GM12878 (cell line): ENCODE data around the gene ARHGAP26. TPM values are rescaled to one million over a fixed set of nuclear protein-coding genes. Genes with fewer than 3 reads are reported as not detected.

Experiments
- ASH2L ChIP-seq: fragments of 300-600, 200-600 bp; sonication (generic); IDR thresholded peaks from 2 replicates; pipeline ENCODE4 v1.6.1; 2017; ENCODE audit warnings: low read depth, mild to moderate bottlenecking, borderline replicate concordance
- BHLHE40 ChIP-seq, 2 experiments: fragments of 450-650 bp in 1 of 2; IDR thresholded peaks; 2 replicates each; pipeline ENCODE4 v1.6.1; 2011 to 2017; ENCODE audit warnings: low read depth in 2 of 2, borderline replicate concordance in 1 of 2, improper control_type of control experiment in 1 of 2, low read length in 1 of 2, mild to moderate bottlenecking in 1 of 2
- DPF2 ChIP-seq: fragments of 450-650 bp; IDR thresholded peaks from 2 replicates; pipeline ENCODE4 v1.6.1; 2017; ENCODE audit warnings: mild to moderate bottlenecking
- GABPA ChIP-seq: IDR thresholded peaks from 2 replicates; pipeline ENCODE4 v1.6.1; 2014; ENCODE audit warnings: antibody characterized with exemption, low read depth, mild to moderate bottlenecking, inconsistent platforms
- GATAD2B ChIP-seq: fragments of 450-650 bp; conservative IDR thresholded peaks from 2 replicates; pipeline ENCODE4 v1.6.1; 2017; ENCODE audit warnings: low read depth, mild to moderate bottlenecking, moderate library complexity
- HCFC1 ChIP-seq: fragments of 150-350 bp; IDR thresholded peaks from 2 replicates; pipeline ENCODE4 v1.6.1; 2014; ENCODE audit warnings: low read length
- IRF4 ChIP-seq: IDR thresholded peaks from 2 replicates; pipeline ENCODE4 v1.6.1; 2011; ENCODE audit warnings: low read depth, low read length
- MEF2B ChIP-seq: fragments of 450-650 bp; IDR thresholded peaks from 2 replicates; pipeline ENCODE4 v1.6.1; 2018; ENCODE audit warnings: mild to moderate bottlenecking, moderate library complexity; ENCODE audit not compliant: partially characterized antibody, poor library complexity, severe bottlenecking
- MTA3 ChIP-seq: IDR thresholded peaks from 2 replicates; pipeline ENCODE4 v1.6.1; 2012; ENCODE audit warnings: low read length, inconsistent platforms, borderline replicate concordance
- NBN ChIP-seq: fragments of 450-650 bp; IDR thresholded peaks from 2 replicates; pipeline ENCODE4 v1.6.1; 2016
- PML ChIP-seq: IDR thresholded peaks from 2 replicates; pipeline ENCODE4 v1.6.1; 2012; ENCODE audit warnings: low read length, inconsistent platforms
- POLR2A ChIP-seq: IDR thresholded peaks from 2 replicates; pipeline ENCODE4 v1.6.1; 2011; ENCODE audit warnings: low read depth, mild to moderate bottlenecking, low read length
- SMC3 ChIP-seq: IDR thresholded peaks from 2 replicates; pipeline ENCODE4 v1.6.1; 2011; ENCODE audit warnings: low read length, improper control_type of control experiment, borderline replicate concordance
- SREBF1 ChIP-seq: IDR thresholded peaks from 2 replicates; pipeline ENCODE4 v1.6.1; 2012; ENCODE audit warnings: mild to moderate bottlenecking, low read length
- TCF12 ChIP-seq: IDR thresholded peaks from 2 replicates; pipeline ENCODE4 v1.6.1; 2011; ENCODE audit warnings: low read depth, mild to moderate bottlenecking, low read length
- TCF7 ChIP-seq: IDR thresholded peaks from 2 replicates; pipeline ENCODE4 v1.6.1; 2014; ENCODE audit warnings: antibody characterized with exemption, borderline replicate concordance
- polyA plus RNA-seq, 11 experiments: library from polyadenylated mRNA; depleted of rRNA in 4 of 11; unstranded in 6 of 11; stranded (reverse) in 5 of 11; fragments of >200 nt; fragmentation: Nextera tagmentation in 4 of 11; fragmentation: Illumina TruSeq in 1 of 11; extraction: Ambion mirVana in 4 of 11; extraction: Trizol in 1 of 11; gene quantifications; 1 replicate in 1 of 11; 2 replicates in 10 of 11; pipeline versions ENCODE4 v1.2.1 to v1.2.3, GENCODE V29; 2011 to 2016; ENCODE audit warnings: inconsistent platforms in 2 of 11, missing spikeins in 2 of 11, low read depth in 1 of 11
- total RNA-seq, 4 experiments: library from RNA; depleted of rRNA in 3 of 4; stranded (reverse); fragments of >200 nt in 3 of 4; fragmentation: Illumina TruSeq in 1 of 4; extraction: Trizol in 1 of 4; gene quantifications; 2 replicates each; pipeline versions ENCODE4 v1.2.1 to v1.2.3, GENCODE V29; 2013 to 2021
- TF ChIP-seq, protein P1 (sequence below): fragments of 450-650 bp; IDR thresholded peaks from 2 replicates; pipeline ENCODE4 v1.6.1; 2017; ENCODE audit warnings: mild to moderate bottlenecking
- TF ChIP-seq, protein P2 (sequence below): fragments of 450-650 bp; IDR thresholded peaks from 2 replicates; pipeline ENCODE4 v1.6.1; 2017; ENCODE audit warnings: borderline replicate concordance
- TF ChIP-seq, protein P3 (sequence below): fragments of 150-350 bp; IDR thresholded peaks from 2 replicates; pipeline ENCODE4 v1.6.1; 2014; ENCODE audit warnings: mild to moderate bottlenecking, low read depth, low read length
- TF ChIP-seq, protein P4 (sequence below): fragments of 450-650 bp; formaldehyde crosslinking; IDR thresholded peaks from 2 replicates; pipeline ENCODE4 v1.4.0; 2022; ENCODE audit warnings: mild to moderate bottlenecking, moderate library complexity
- TF ChIP-seq, protein P5 (sequence below), 3 experiments: IDR thresholded peaks in 2 of 3; conservative IDR thresholded peaks in 1 of 3; 2 replicates each; pipeline ENCODE4 v1.5.1; 2011; ENCODE audit warnings: low read depth in 3 of 3, low read length in 3 of 3, mild to moderate bottlenecking in 3 of 3, control low read depth in 2 of 3, moderate library complexity in 2 of 3, inconsistent platforms in 1 of 3, mixed read lengths in 1 of 3; ENCODE audit not compliant: control insufficient read depth in 2 of 3, insufficient read depth in 1 of 3; ENCODE audit errors: extremely low read depth in 1 of 3

The ARHGAP26 gene
- total and polyA plus RNA-seq, 10 of the 15 experiments (the other 5 are each of a cell fraction or from before 2014, with no cell fraction given): 9.4 to 41.5 (median 19.3) TPM

- TF ChIP-seq SREBF1 (no peak), MTA3 (0 out of 2 replicates have a peak, but pooled peaks have one; percentile 32), MEF2B (peak; percentile 50), TCF12 (no peak), PML (no peak), DPF2 (peak; percentile 45; the same call in 1 of the 2 replicates), IRF4 (no peak), GABPA (no peak), ASH2L (no peak), GATAD2B (no peak; the same call in 1 of the 2 replicates), TCF7 (no peak), SMC3 (no peak), BHLHE40 (IDR thresholded peaks at IDR 0.05; ENCODE audit: borderline replicate concordance in 1 of 2, low read depth in 2 of 2, low read length in 1 of 2) (0 out of 4 replicates have a peak, but pooled peaks of 1 of the 2 experiments have one; percentile 7), NBN (0 out of 2 replicates have a peak, but pooled peaks have one; percentile 34), POLR2A (no peak), HCFC1 (no peak)
- TF ChIP-seq, protein P1, sequence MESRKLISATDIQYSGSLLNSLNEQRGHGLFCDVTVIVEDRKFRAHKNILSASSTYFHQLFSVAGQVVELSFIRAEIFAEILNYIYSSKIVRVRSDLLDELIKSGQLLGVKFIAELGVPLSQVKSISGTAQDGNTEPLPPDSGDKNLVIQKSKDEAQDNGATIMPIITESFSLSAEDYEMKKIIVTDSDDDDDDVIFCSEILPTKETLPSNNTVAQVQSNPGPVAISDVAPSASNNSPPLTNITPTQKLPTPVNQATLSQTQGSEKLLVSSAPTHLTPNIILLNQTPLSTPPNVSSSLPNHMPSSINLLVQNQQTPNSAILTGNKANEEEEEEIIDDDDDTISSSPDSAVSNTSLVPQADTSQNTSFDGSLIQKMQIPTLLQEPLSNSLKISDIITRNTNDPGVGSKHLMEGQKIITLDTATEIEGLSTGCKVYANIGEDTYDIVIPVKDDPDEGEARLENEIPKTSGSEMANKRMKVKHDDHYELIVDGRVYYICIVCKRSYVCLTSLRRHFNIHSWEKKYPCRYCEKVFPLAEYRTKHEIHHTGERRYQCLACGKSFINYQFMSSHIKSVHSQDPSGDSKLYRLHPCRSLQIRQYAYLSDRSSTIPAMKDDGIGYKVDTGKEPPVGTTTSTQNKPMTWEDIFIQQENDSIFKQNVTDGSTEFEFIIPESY: no peak
- TF ChIP-seq, protein P2, sequence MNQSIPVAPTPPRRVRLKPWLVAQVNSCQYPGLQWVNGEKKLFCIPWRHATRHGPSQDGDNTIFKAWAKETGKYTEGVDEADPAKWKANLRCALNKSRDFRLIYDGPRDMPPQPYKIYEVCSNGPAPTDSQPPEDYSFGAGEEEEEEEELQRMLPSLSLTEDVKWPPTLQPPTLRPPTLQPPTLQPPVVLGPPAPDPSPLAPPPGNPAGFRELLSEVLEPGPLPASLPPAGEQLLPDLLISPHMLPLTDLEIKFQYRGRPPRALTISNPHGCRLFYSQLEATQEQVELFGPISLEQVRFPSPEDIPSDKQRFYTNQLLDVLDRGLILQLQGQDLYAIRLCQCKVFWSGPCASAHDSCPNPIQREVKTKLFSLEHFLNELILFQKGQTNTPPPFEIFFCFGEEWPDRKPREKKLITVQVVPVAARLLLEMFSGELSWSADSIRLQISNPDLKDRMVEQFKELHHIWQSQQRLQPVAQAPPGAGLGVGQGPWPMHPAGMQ: no peak
- TF ChIP-seq, protein P3, sequence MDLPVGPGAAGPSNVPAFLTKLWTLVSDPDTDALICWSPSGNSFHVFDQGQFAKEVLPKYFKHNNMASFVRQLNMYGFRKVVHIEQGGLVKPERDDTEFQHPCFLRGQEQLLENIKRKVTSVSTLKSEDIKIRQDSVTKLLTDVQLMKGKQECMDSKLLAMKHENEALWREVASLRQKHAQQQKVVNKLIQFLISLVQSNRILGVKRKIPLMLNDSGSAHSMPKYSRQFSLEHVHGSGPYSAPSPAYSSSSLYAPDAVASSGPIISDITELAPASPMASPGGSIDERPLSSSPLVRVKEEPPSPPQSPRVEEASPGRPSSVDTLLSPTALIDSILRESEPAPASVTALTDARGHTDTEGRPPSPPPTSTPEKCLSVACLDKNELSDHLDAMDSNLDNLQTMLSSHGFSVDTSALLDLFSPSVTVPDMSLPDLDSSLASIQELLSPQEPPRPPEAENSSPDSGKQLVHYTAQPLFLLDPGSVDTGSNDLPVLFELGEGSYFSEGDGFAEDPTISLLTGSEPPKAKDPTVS: no peak
- TF ChIP-seq, protein P4, sequence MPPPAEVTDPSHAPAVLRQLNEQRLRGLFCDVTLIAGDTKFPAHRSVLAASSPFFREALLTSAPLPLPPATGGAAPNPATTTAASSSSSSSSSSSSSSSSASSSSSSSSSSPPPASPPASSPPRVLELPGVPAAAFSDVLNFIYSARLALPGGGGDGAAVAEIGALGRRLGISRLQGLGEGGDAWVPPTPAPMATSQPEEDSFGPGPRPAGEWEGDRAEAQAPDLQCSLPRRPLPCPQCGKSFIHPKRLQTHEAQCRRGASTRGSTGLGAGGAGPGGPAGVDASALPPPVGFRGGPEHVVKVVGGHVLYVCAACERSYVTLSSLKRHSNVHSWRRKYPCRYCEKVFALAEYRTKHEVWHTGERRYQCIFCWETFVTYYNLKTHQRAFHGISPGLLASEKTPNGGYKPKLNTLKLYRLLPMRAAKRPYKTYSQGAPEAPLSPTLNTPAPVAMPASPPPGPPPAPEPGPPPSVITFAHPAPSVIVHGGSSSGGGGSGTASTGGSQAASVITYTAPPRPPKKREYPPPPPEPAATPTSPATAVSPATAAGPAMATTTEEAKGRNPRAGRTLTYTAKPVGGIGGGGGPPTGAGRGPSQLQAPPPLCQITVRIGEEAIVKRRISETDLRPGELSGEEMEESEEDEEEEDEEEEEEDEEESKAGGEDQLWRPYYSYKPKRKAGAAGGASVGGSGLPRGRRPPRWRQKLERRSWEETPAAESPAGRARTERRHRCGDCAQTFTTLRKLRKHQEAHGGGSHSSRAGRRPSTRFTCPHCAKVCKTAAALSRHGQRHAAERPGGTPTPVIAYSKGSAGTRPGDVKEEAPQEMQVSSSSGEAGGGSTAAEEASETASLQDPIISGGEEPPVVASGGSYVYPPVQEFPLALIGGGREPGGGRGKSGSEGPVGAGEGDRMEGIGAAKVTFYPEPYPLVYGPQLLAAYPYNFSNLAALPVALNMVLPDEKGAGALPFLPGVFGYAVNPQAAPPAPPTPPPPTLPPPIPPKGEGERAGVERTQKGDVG (CRISPR knock-in tag): no peak
- TF ChIP-seq, protein P5, sequence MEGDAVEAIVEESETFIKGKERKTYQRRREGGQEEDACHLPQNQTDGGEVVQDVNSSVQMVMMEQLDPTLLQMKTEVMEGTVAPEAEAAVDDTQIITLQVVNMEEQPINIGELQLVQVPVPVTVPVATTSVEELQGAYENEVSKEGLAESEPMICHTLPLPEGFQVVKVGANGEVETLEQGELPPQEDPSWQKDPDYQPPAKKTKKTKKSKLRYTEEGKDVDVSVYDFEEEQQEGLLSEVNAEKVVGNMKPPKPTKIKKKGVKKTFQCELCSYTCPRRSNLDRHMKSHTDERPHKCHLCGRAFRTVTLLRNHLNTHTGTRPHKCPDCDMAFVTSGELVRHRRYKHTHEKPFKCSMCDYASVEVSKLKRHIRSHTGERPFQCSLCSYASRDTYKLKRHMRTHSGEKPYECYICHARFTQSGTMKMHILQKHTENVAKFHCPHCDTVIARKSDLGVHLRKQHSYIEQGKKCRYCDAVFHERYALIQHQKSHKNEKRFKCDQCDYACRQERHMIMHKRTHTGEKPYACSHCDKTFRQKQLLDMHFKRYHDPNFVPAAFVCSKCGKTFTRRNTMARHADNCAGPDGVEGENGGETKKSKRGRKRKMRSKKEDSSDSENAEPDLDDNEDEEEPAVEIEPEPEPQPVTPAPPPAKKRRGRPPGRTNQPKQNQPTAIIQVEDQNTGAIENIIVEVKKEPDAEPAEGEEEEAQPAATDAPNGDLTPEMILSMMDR (IDR thresholded peaks at IDR 0.05 in 2 of 3, conservative IDR thresholded peaks at IDR 0.05 in 1 of 3; ENCODE audit: control insufficient read depth in 2 of 3, extremely low read depth in 1 of 3, insufficient read depth in 1 of 3, low read depth in 3 of 3, low read length in 3 of 3): peak in 1 of 3 experiments; percentile 4; a peak in 1 of 6 replicates
Measured at GRCh38 chr5:143036146-143036927, 266.2 kb downstream of the ARHGAP26 start (continued).
